ENCODE results near the gene GLUD2. TPM values are rescaled to one million over a fixed set of nuclear protein-coding genes. Genes with fewer than 3 reads are reported as not detected.

GLUD2 gene
- total RNA-seq, 4 donors from 2014 or later = 0.29 to 5.4 (median 1.1) TPM

DNA sequence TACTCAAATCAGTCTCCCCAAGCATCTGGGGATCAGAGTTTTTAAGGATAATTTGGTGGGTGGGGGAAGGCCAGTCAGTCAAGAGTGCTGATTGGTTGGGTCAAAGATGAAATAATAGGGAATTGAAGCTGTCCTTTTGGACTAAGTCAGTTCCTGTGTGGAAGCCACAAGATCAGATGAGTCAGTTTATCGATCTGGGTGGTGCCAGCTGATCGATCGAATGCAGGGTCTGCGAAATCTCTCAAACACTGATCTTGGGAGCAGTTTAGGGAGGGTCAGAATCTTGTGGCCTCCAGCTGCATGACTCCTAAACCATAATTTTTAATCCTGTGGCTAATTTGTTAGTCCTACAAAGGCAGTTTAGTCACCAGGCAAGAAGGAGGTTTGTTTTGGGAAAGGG is 17.3 kb upstream of the GLUD2 start:
- intact Hi-C loops (cut with DNase I; ENCODE audit: low total_unique reads) = no loop called here
- Histone ChIP-seq H3K4me1 (no peaks in the 10 kb centered on the region), H3K27ac (no peak overlapping the region), H3K27me3 (no peaks in the 10 kb centered on the region), H3K4me3 (no peak overlapping the region), H3K9me3 (no peaks in the 10 kb centered on the region), H3K36me3 (no peaks in the 10 kb centered on the region)
- no peak for DNase-seq
- TF ChIP-seq POLR2A (IDR thresholded peaks at IDR 0.05) = no peak
- TF ChIP-seq, protein P1, sequence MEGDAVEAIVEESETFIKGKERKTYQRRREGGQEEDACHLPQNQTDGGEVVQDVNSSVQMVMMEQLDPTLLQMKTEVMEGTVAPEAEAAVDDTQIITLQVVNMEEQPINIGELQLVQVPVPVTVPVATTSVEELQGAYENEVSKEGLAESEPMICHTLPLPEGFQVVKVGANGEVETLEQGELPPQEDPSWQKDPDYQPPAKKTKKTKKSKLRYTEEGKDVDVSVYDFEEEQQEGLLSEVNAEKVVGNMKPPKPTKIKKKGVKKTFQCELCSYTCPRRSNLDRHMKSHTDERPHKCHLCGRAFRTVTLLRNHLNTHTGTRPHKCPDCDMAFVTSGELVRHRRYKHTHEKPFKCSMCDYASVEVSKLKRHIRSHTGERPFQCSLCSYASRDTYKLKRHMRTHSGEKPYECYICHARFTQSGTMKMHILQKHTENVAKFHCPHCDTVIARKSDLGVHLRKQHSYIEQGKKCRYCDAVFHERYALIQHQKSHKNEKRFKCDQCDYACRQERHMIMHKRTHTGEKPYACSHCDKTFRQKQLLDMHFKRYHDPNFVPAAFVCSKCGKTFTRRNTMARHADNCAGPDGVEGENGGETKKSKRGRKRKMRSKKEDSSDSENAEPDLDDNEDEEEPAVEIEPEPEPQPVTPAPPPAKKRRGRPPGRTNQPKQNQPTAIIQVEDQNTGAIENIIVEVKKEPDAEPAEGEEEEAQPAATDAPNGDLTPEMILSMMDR (IDR thresholded peaks at IDR 0.05) = no peak

GRCh38 chrX:121032531-121032930 is 14.9 kb upstream of the GLUD2 start:
- Histone ChIP-seq H3K27ac (no peak overlapping the region), H3K4me1 (no peaks in the 10 kb centered on the region), H3K36me3 (no peaks in the 10 kb centered on the region), H3K27me3 (no peaks in the 10 kb centered on the region), H3K4me3 (no peak overlapping the region), H3K9me3 (no peaks in the 10 kb centered on the region)
- intact Hi-C loops (cut with DNase I; ENCODE audit: low total_unique reads) = no loop called here
- TF ChIP-seq, protein P1 (IDR thresholded peaks at IDR 0.05) = no peak
- TF ChIP-seq POLR2A (IDR thresholded peaks at IDR 0.05) = no peak
- DNase-seq = no peak

DNA sequence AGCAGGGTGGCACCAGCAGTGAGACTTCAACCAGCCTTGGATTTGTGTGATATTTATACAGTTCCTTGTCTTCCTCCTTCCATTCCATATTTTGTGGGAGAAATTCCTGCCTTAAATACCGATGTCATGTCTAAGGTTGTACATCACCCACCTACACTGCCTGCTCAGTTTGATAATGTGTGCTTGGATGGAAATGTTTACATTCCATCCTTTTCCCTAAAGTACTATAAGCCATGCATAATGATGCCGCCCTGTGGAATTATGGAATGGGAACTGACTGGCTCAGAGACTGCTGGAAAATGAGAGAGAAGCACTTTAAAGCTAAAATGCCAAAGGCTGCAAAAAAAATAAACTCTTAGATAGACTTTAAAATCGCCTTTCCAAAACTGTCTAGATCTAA is 11.3 kb upstream of the GLUD2 start:
- no peaks in the 10 kb centered on the region for H3K9me3 ChIP-seq
- H3K36me3 ChIP-seq = no peaks in the 10 kb centered on the region
- no peak overlapping the region for H3K27ac ChIP-seq
- no peak overlapping the region for H3K4me3 ChIP-seq
- no peaks in the 10 kb centered on the region for H3K4me1 ChIP-seq
- no peaks in the 10 kb centered on the region for H3K27me3 ChIP-seq
- TF ChIP-seq, protein P1 (IDR thresholded peaks at IDR 0.05) = no peak
- no peak for TF ChIP-seq POLR2A (IDR thresholded peaks at IDR 0.05)
- DNase-seq = no peak
- intact Hi-C loops (cut with DNase I; ENCODE audit: low total_unique reads) = no loop called here

DNA sequence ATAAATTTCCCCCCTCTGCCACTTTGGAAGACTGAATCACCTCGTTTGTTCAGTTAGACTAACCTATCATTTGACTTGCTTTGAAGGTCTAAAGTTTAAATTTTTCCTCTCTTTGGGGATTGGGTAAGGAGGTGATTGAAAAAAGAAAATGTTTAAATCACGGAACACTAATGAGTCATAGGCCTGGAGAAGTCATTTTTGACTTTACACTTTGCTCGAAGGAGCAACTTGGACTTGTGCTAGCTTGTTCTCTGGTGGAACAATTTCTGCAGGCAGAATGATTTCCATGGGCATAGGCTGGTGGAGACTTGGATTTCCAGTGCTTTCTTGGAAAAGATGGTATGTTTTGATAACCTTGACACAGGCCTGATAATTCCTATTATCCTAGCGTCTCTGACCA is 10.5 kb upstream of the GLUD2 start:
- Histone ChIP-seq H3K9me3 (no peaks in the 10 kb centered on the region), H3K27ac (no peak overlapping the region), H3K27me3 (no peaks in the 10 kb centered on the region), H3K4me3 (no peak overlapping the region), H3K4me1 (no peaks in the 10 kb centered on the region), H3K36me3 (no peaks in the 10 kb centered on the region)
- intact Hi-C loops (cut with DNase I; ENCODE audit: low total_unique reads) = no loop called here
- no peak for TF ChIP-seq POLR2A (IDR thresholded peaks at IDR 0.05)
- TF ChIP-seq, protein P1 (IDR thresholded peaks at IDR 0.05) = no peak
- DNase-seq = no peak

- intact Hi-C loops (cut with DNase I; ENCODE audit: low total_unique reads) = no loop called here
- no peak for DNase-seq
- TF ChIP-seq, protein P1 (IDR thresholded peaks at IDR 0.05) = no peak
- TF ChIP-seq POLR2A (IDR thresholded peaks at IDR 0.05) = no peak
These were observed 3.4 kb downstream of the GLUD2 start for GRCh38 chrX:121050781-121051180.

More at GRCh38 chrX:121050781-121051180, 3.4 kb downstream of the GLUD2 start:
- Histone ChIP-seq H3K36me3 (no peaks in the 10 kb centered on the region), H3K27me3 (no peaks in the 10 kb centered on the region), H3K4me1 (no peaks in the 10 kb centered on the region), H3K9me3 (no peaks in the 10 kb centered on the region), H3K4me3 (no peak overlapping the region), H3K27ac (no peak overlapping the region)
